Upper lobe of left lung (tissue), 6 donors: ENCODE measurements around the gene ABLIM2. TPM values are rescaled to one million over a fixed set of nuclear protein-coding genes. Genes with fewer than 3 reads are reported as not detected.

Source experiments
- ATAC-seq, 2 donors: fragments of 200-7000 bp; cut with Tn5 transposase; one replicate each; pipeline ENCODE4 v1.9.1; 2022; ENCODE audit warnings: mild to moderate bottlenecking in 2 of 2, moderate library complexity in 2 of 2; ENCODE audit not compliant: low FRiP score in 2 of 2
- DNase-seq, 2 donors: peaks; one replicate each; pipeline ENCODE4 v3.0.0-alpha.2; 2019 to 2020
- H3K27ac ChIP-seq, 4 donors: fragments of 200-600 bp; sonication (generic); one replicate each; pipeline ENCODE4 v1.5.1; 2016 to 2019
- H3K27me3 ChIP-seq, 4 donors: fragments of 200-600 bp; sonication (generic); one replicate each; pipeline ENCODE4 v1.5.1; 2017 to 2019
- H3K36me3 ChIP-seq, 4 donors: fragments of 200-600 bp; sonication (generic); one replicate each; pipeline ENCODE4 v1.5.1; 2016 to 2019
- H3K4me1 ChIP-seq, 4 donors: fragments of 200-600 bp; sonication (generic); one replicate each; pipeline ENCODE4 v1.5.1; 2018 to 2019
- H3K4me3 ChIP-seq, 4 donors: fragments of 200-600 bp; sonication (generic); one replicate each; pipeline ENCODE4 v1.5.1; 2017 to 2019; ENCODE audit warnings: mild to moderate bottlenecking in 2 of 4, moderate library complexity in 1 of 4
- H3K9me3 ChIP-seq, 4 donors: fragments of 200-600 bp; sonication (generic); one replicate each; pipeline ENCODE4 v1.5.1; 2018 to 2019
- CTCF ChIP-seq, 6 experiments: fragments of 450-650 bp in 4 of 6; fragments of 200-600 bp in 2 of 6; sonication (generic) in 2 of 6; IDR thresholded peaks; one replicate each; pipeline ENCODE4 v1.5.1; 2016 to 2019; ENCODE audit warnings: antibody characterized with exemption in 6 of 6
- EP300 ChIP-seq, 4 donors: sonication (generic); formaldehyde crosslinking; IDR thresholded peaks; one replicate each; pipeline ENCODE4 v1.5.1; 2017; ENCODE audit warnings: antibody characterized with exemption in 4 of 4, control low read depth in 2 of 4
- POLR2A ChIP-seq, 4 donors: fragments of 450-650 bp; IDR thresholded peaks; one replicate each; pipeline ENCODE4 v1.5.1; 2016 to 2017; ENCODE audit warnings: antibody characterized with exemption in 4 of 4, mild to moderate bottlenecking in 2 of 4
- POLR2AphosphoS5 ChIP-seq, 2 donors: sonication (generic); formaldehyde crosslinking; IDR thresholded peaks; one replicate each; pipeline ENCODE4 v1.5.1; 2017; ENCODE audit warnings: antibody characterized with exemption in 2 of 2
- WGBS, 2 donors: methylation state at CpG; one replicate each; pipeline ENCODE4 v1.1.5; 2017 to 2018; 5-methylcytosine and 5-hydroxymethylcytosine counted together
- total RNA-seq, 6 donors: library from RNA; depleted of rRNA in 4 of 6; stranded (reverse); fragments of >200 nt in 4 of 6; gene quantifications; one replicate each; pipeline versions ENCODE4 v1.1.0 to v1.2.1, GENCODE V29; 2016 to 2021
- donor health status: DM: no; HTN: no; CAD: no; lungs with moderate emphysema.
- donor health status: DM: no; HTN: yes; CAD: no; lungs with severe emphysema.

ABLIM2 gene
- total RNA-seq, 6 donors from 2014 or later, result 3.6 to 36.9 (median 8.1) TPM

GRCh38 chr4:8046925-8047541 is 111.6 kb downstream of the ABLIM2 start:
- no peaks in the 10 kb centered on the region for H3K9me3 ChIP-seq
- no peak overlapping the region for H3K4me3 ChIP-seq
- H3K27ac ChIP-seq, result no peak overlapping the region
- TF ChIP-seq CTCF (IDR thresholded peaks at IDR 0.05), result no peak
- no peak for TF ChIP-seq POLR2AphosphoS5 (IDR thresholded peaks at IDR 0.05)
- no peak for TF ChIP-seq POLR2A (IDR thresholded peaks at IDR 0.05)
- TF ChIP-seq EP300 (IDR thresholded peaks at IDR 0.05), result no peak
- H3K4me1 ChIP-seq, result peaks cover 7 to 14% (median 10%) of the 10 kb centered on the region in 4 donors
- ATAC-seq (no peak), DNase-seq (peak in 1 of 2 donors; percentile 77)
- no peaks in the 10 kb centered on the region for H3K27me3 ChIP-seq
- H3K36me3 ChIP-seq, result no peaks in the 10 kb centered on the region
- WGBS, 2 donors, result 90 to 91% methylated on average over 19 to 20 of the region's 20 CpGs

GRCh38 chr4:8045909-8046308 is 112.7 kb downstream of the ABLIM2 start:
- Histone ChIP-seq H3K36me3 (no peaks in the 10 kb centered on the region), H3K4me1 (peaks cover 2 to 9% (median 7%) of the 10 kb centered on the region in 4 donors), H3K27ac (no peak overlapping the region), H3K4me3 (no peak overlapping the region), H3K27me3 (no peaks in the 10 kb centered on the region), H3K9me3 (no peaks in the 10 kb centered on the region)
- ATAC-seq (no peak), DNase-seq (peak in 1 of 2 donors; percentile 48)
- WGBS, 2 donors, result 89 to 91% methylated on average over 6 to 7 of the region's 7 CpGs
- TF ChIP-seq POLR2AphosphoS5 (IDR thresholded peaks at IDR 0.05), result no peak
- no peak for TF ChIP-seq POLR2A (IDR thresholded peaks at IDR 0.05)
- no peak for TF ChIP-seq EP300 (IDR thresholded peaks at IDR 0.05)
- TF ChIP-seq CTCF (IDR thresholded peaks at IDR 0.05), result no peak

GRCh38 chr4:8044699-8045098 is 113.9 kb downstream of the ABLIM2 start:
- Histone ChIP-seq H3K4me1 (no peaks in the 10 kb centered on the region), H3K27ac (no peak overlapping the region), H3K9me3 (no peaks in the 10 kb centered on the region), H3K4me3 (no peak overlapping the region), H3K27me3 (no peaks in the 10 kb centered on the region), H3K36me3 (no peaks in the 10 kb centered on the region)
- WGBS, 2 donors, result 62 to 63% methylated on average over 15 of the region's 15 CpGs
- DNase-seq (no peak), ATAC-seq (no peak)
- no peak for TF ChIP-seq EP300 (IDR thresholded peaks at IDR 0.05)
- TF ChIP-seq POLR2A (IDR thresholded peaks at IDR 0.05), result no peak
- TF ChIP-seq POLR2AphosphoS5 (IDR thresholded peaks at IDR 0.05), result no peak
- no peak for TF ChIP-seq CTCF (IDR thresholded peaks at IDR 0.05)

- no peak for DNase-seq
- no peaks in the 10 kb centered on the region for H3K9me3 ChIP-seq
- H3K27ac ChIP-seq, result no peak overlapping the region
- H3K27me3 ChIP-seq, result no peaks in the 10 kb centered on the region
- no peak overlapping the region for H3K4me3 ChIP-seq
- H3K36me3 ChIP-seq, result no peaks in the 10 kb centered on the region
- TF ChIP-seq POLR2AphosphoS5 (IDR thresholded peaks at IDR 0.05), result no peak
- no peak for TF ChIP-seq EP300 (IDR thresholded peaks at IDR 0.05)
- no peak for TF ChIP-seq CTCF (IDR thresholded peaks at IDR 0.05)
- no peak for TF ChIP-seq POLR2A (IDR thresholded peaks at IDR 0.05)
- H3K4me1 ChIP-seq, result peaks cover 0 to 4% (median 1%) of the 10 kb centered on the region in 4 donors
- WGBS, 2 donors, result 85 to 93% methylated on average over 7 of the region's 7 CpGs
- no peak for ATAC-seq
Measured at GRCh38 chr4:8044244-8044643, 114.4 kb downstream of the ABLIM2 start.

GRCh38 chr4:8043596-8043995 is 115.0 kb downstream of the ABLIM2 start:
- Histone ChIP-seq H3K27me3 (no peaks in the 10 kb centered on the region), H3K27ac (no peak overlapping the region), H3K36me3 (no peaks in the 10 kb centered on the region), H3K4me3 (no peak overlapping the region), H3K9me3 (no peaks in the 10 kb centered on the region), H3K4me1 (peaks cover 0 to 9% (median 4%) of the 10 kb centered on the region in 4 donors)
- WGBS, 2 donors, result 89% methylated on average over 6 to 16 of the region's 16 CpGs
- TF ChIP-seq POLR2A (IDR thresholded peaks at IDR 0.05) (no peak), EP300 (IDR thresholded peaks at IDR 0.05) (no peak), CTCF (IDR thresholded peaks at IDR 0.05) (no peak), POLR2AphosphoS5 (IDR thresholded peaks at IDR 0.05) (no peak)
- no peak for ATAC-seq
- DNase-seq, result peak in 1 of 2 donors; percentile 54
